Activated naive CD8-positive, alpha-beta T cell treated with anti-CD3 and anti-CD28 coated beads, Interleukin-2, amount 50 U/mL, for 24 hours (primary cell): Measurements from ENCODE around the gene TOX4.
"Not testable (repeated sequence)": the region's sequence is repeated elsewhere in the genome, so short reads cannot be mapped to it uniquely, and the experiment has no call there.

ENCODE experiments used
- ATAC-seq: fragments of 150-1000 bp; cut with Tn5 transposase; one replicate; pipeline ENCODE4 v1.10.0; 2021
- DNase-seq: peaks from one replicate; pipeline ENCODE4 v3.0.0; 2021
- H3K27ac Mint-ChIP-seq: one replicate; pipeline ENCODE4 v1.8.0; 2021; ENCODE audit warnings: mild to moderate bottlenecking, mixed read lengths
- H3K27me3 Mint-ChIP-seq: one replicate; pipeline ENCODE4 v1.8.0; 2021; ENCODE audit warnings: mixed read lengths
- H3K36me3 Mint-ChIP-seq: one replicate; pipeline ENCODE4 v1.8.0; 2021; ENCODE audit warnings: low read depth, mixed read lengths
- H3K4me1 Mint-ChIP-seq: one replicate; pipeline ENCODE4 v1.8.0; 2021; ENCODE audit warnings: mixed read lengths
- H3K4me3 Mint-ChIP-seq: one replicate; pipeline ENCODE4 v1.8.0; 2021; ENCODE audit warnings: mild to moderate bottlenecking, moderate library complexity, mixed read lengths
- H3K9me3 Mint-ChIP-seq: one replicate; pipeline ENCODE4 v1.8.0; 2021; ENCODE audit warnings: mixed read lengths

The TOX4 gene

DNA sequence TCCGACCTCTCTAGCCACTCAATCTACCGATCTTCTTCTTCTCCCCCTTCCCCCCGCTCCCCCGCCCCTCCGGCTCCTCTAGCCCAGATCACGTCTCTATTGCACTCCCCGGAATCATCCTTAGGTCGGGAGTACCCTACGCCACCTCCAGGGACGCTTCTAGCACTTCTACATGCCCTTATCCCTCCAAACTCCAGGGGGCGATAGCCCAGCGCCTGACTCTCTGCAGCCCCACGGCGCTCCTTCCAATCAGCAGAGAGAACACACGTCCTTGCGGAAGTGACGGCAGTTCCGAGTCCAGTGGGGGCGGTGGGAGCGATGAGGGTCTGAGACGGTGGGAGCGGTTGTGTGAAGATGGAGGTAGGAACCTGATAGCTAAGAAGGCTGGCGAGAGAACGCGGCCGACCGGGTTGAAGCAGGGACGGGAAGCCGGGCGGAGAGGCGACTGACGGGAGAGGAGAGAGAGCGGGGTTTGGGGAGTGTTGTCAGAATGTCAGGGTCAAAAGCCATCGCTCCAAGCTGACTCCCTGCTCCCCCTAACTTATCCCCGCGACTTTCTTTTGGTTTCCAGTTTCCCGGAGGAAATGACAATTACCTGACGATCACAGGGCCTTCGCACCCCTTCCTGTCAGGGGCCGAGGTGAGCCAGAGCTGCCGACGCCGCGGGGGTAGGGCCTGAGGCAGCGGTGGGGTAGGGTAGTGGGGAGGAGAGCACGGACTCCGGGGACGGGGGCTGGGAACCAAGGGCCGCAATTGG, at the start of gene TOX4, which contains the start of gene RAB2B:
Gene TOX4 (plus strand): TSS at position 271 of the 757 bp plus-strand sequence. CDS start 84 bp downstream, at position 355.
Gene RAB2B (minus strand): TSS at position 35 of the 757 bp plus-strand sequence. CDS start 87 bp downstream, outside the sequence.
- DNase-seq (peak; percentile 93), ATAC-seq (peak; percentile 100)
- Mint-ChIP-seq H3K9me3 (no peaks in the 10 kb centered on the region), H3K36me3 (peaks cover 20% of the 10 kb centered on the region), H3K27ac (peak within 1 kb of the TSS; percentile 98), H3K4me3 (peak within 1 kb of the TSS; percentile 99), H3K27me3 (no peaks in the 10 kb centered on the region), H3K4me1 (peaks cover 28% of the 10 kb centered on the region)

DNA sequence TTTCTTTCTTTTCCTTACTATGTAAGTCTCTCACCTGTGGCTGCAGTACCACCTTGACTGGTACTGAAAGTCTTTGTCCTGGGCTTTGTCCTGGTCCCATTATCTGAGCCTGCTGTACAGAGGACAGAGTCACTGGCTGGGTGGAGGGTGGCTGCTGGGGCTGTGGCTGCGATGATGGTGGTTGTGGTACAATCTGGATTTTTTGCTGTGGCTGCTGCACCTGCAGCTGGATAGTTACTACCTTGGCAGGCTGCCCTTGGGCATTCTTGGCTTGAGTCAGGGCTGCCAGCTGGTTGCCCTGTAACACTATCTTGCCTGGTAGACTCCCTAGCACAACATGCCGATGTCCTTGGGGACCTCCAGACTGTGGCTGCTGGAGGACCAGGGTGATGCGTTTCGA, 48.1 kb upstream of the TOX4 start:
- H3K9me3 Mint-ChIP-seq = no peaks in the 10 kb centered on the region
- ATAC-seq (no peak), DNase-seq (no peak)
- peaks cover 67% of the 10 kb centered on the region for H3K36me3 Mint-ChIP-seq
- H3K4me3 Mint-ChIP-seq = no peak overlapping the region
- H3K27ac Mint-ChIP-seq = no peak overlapping the region
- peaks cover 12% of the 10 kb centered on the region for H3K4me1 Mint-ChIP-seq
- H3K27me3 Mint-ChIP-seq = no peaks in the 10 kb centered on the region

- no peaks in the 10 kb centered on the region for H3K9me3 Mint-ChIP-seq
- DNase-seq (no peak), ATAC-seq (no peak)
- H3K4me3 Mint-ChIP-seq = no peak overlapping the region
- no peak overlapping the region for H3K27ac Mint-ChIP-seq
- peaks cover 58% of the 10 kb centered on the region for H3K36me3 Mint-ChIP-seq
- peaks cover 32% of the 10 kb centered on the region for H3K4me1 Mint-ChIP-seq
- no peaks in the 10 kb centered on the region for H3K27me3 Mint-ChIP-seq
These were observed 45.9 kb upstream of the TOX4 start for GRCh38 chr14:21431126-21431525.

DNA sequence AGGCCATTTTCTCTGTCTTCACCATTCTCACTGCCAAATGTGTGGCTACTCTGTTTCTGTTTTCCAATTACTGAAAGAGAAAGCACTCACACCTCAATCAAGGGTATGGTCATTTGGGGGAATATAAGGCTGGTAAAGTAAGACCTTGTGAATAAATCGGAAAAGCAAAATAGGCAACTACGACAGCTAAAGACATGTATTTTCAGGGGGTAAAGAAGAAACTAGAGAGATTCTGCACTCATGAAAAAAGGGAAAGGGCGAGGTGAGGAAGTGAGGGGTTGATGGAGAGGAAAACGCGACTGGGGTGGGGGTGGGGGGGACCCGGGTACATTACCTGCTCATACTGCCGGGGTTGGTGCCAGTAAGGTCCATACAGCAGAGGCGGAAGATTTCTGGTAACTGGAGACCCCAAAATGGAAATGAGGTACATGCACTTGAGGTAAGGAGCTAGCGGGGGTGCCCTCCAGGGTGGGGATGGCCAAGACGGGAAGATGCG, 40.4 kb upstream of the TOX4 start:
- Mint-ChIP-seq H3K9me3 (no peaks in the 10 kb centered on the region), H3K27me3 (no peaks in the 10 kb centered on the region), H3K36me3 (peaks cover 22% of the 10 kb centered on the region), H3K27ac (peak overlapping the region; percentile 75), H3K4me1 (peaks cover 54% of the 10 kb centered on the region), H3K4me3 (peak overlapping the region; percentile 89)
- no peak for DNase-seq
- peak; percentile 4 for ATAC-seq

GRCh38 chr14:21437063-21437901, 39.7 kb upstream of the TOX4 start:
- H3K4me1 Mint-ChIP-seq = peaks cover 54% of the 10 kb centered on the region
- peaks cover 20% of the 10 kb centered on the region for H3K36me3 Mint-ChIP-seq
- H3K4me3 Mint-ChIP-seq = peak overlapping the region; percentile 89

GRCh38 chr14:21440859-21441258, 36.1 kb upstream of the TOX4 start:
- H3K9me3 Mint-ChIP-seq = no peaks in the 10 kb centered on the region
- no peaks in the 10 kb centered on the region for H3K27me3 Mint-ChIP-seq
- H3K27ac Mint-ChIP-seq = no peak overlapping the region
- H3K4me3 Mint-ChIP-seq = no peak overlapping the region
- peaks cover 7% of the 10 kb centered on the region for H3K36me3 Mint-ChIP-seq
- ATAC-seq (no peak), DNase-seq (no peak)
- H3K4me1 Mint-ChIP-seq = peaks cover 37% of the 10 kb centered on the region

More at GRCh38 chr14:21437063-21437901, 39.7 kb upstream of the TOX4 start:
- peak overlapping the region; percentile 75 for H3K27ac Mint-ChIP-seq
- H3K27me3 Mint-ChIP-seq = no peaks in the 10 kb centered on the region
- H3K9me3 Mint-ChIP-seq = no peaks in the 10 kb centered on the region
- DNase-seq = peak; percentile 99
- peak; percentile 100 for ATAC-seq

GRCh38 chr14:21442657-21443056, 34.3 kb upstream of the TOX4 start:
- Mint-ChIP-seq H3K4me1 (peaks cover 37% of the 10 kb centered on the region), H3K36me3 (peaks cover 11% of the 10 kb centered on the region)
- not testable (repeated sequence) for H3K27ac Mint-ChIP-seq, DNase-seq, H3K27me3 Mint-ChIP-seq, ATAC-seq, H3K9me3 Mint-ChIP-seq, H3K4me3 Mint-ChIP-seq

DNA sequence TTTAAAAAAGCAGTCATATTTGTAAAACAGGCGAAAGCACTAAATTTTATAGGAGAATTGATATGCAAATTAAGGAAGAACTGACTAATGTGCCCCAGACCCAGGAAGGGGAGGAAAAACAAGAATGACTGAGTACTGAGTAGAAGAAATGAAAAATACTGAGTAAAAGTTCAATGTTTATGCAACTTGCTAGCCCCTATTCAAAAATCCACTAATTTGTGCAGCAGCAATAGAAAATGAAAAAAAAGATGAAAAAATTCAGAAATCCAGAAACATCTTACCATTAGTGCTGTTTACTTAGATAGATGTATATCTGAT, 27.1 kb upstream of the TOX4 start:
- Mint-ChIP-seq H3K9me3 (no peaks in the 10 kb centered on the region), H3K4me1 (peaks cover 66% of the 10 kb centered on the region), H3K36me3 (peaks cover 22% of the 10 kb centered on the region), H3K27me3 (no peaks in the 10 kb centered on the region), H3K27ac (peak overlapping the region; percentile 74), H3K4me3 (peak overlapping the region; percentile 50)
- DNase-seq = no peak
- ATAC-seq = no peak

- H3K27me3 Mint-ChIP-seq = no peaks in the 10 kb centered on the region
- peaks cover 20% of the 10 kb centered on the region for H3K36me3 Mint-ChIP-seq
- peak overlapping the region; percentile 98 for H3K27ac Mint-ChIP-seq
- H3K4me3 Mint-ChIP-seq = peak overlapping the region; percentile 96
- no peaks in the 10 kb centered on the region for H3K9me3 Mint-ChIP-seq
- DNase-seq = no peak
- no peak for ATAC-seq
- peaks cover 48% of the 10 kb centered on the region for H3K4me1 Mint-ChIP-seq
These were observed 22.0 kb upstream of the TOX4 start for GRCh38 chr14:21454843-21455544.

GRCh38 chr14:21455592-21455911, 21.4 kb upstream of the TOX4 start:
- ATAC-seq = peak; percentile 13
- Mint-ChIP-seq H3K4me3 (peak overlapping the region; percentile 96), H3K4me1 (peaks cover 43% of the 10 kb centered on the region), H3K27me3 (no peaks in the 10 kb centered on the region), H3K36me3 (peaks cover 21% of the 10 kb centered on the region), H3K27ac (peak overlapping the region; percentile 98), H3K9me3 (no peaks in the 10 kb centered on the region)
- DNase-seq = no peak

- no peaks in the 10 kb centered on the region for H3K27me3 Mint-ChIP-seq
- H3K4me3 Mint-ChIP-seq = peak within 1 kb of the TSS; percentile 96
- H3K27ac Mint-ChIP-seq = peak within 1 kb of the TSS; percentile 98
- H3K4me1 Mint-ChIP-seq = peaks cover 38% of the 10 kb centered on the region
- no peaks in the 10 kb centered on the region for H3K9me3 Mint-ChIP-seq
- peaks cover 24% of the 10 kb centered on the region for H3K36me3 Mint-ChIP-seq
- ATAC-seq (peak; percentile 99), DNase-seq (peak; percentile 98)
These were observed 20.9 kb upstream of the TOX4 start, which contains the start of gene CHD8 for GRCh38 chr14:21455912-21456667. Gene CHD8, minus strand, starts transcription at chr14:21456123. Its CDS starts 24,480 bp downstream, at chr14:21431643.

DNA sequence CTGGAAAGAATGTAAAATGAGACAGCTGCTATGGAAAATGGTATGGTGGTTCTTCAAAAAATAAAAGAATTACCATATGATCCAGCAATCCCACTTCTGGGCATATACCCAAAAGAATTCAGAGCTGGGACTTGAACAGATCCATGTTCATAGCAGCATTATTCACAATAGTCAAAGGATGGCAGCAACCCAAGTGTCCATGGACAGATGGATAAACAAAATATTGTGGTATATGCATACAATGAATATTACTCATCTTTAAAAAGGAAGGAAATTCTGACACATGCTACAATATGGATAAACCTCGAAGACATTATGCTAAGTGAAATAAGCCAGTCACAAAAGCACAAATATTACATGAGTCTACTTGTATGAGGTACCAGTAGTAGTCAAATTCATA, 9.4 kb upstream of the TOX4 start:
- no peaks in the 10 kb centered on the region for H3K27me3 Mint-ChIP-seq
- no peaks in the 10 kb centered on the region for H3K9me3 Mint-ChIP-seq
- no peak overlapping the region for H3K4me3 Mint-ChIP-seq
- no peaks in the 10 kb centered on the region for H3K4me1 Mint-ChIP-seq
- DNase-seq (no peak), ATAC-seq (no peak)
- H3K27ac Mint-ChIP-seq = no peak overlapping the region
- peaks cover 22% of the 10 kb centered on the region for H3K36me3 Mint-ChIP-seq

- peak overlapping the region; percentile 98 for H3K27ac Mint-ChIP-seq
- H3K9me3 Mint-ChIP-seq = no peaks in the 10 kb centered on the region
- peaks cover 28% of the 10 kb centered on the region for H3K4me1 Mint-ChIP-seq
- ATAC-seq (no peak), DNase-seq (no peak)
- no peaks in the 10 kb centered on the region for H3K27me3 Mint-ChIP-seq
- H3K36me3 Mint-ChIP-seq = peaks cover 21% of the 10 kb centered on the region
- peak overlapping the region; percentile 99 for H3K4me3 Mint-ChIP-seq
These were observed 1.1 kb upstream of the TOX4 start for GRCh38 chr14:21475767-21476522.
